GM12878 (cell line): ENCODE measurements around the gene TNFRSF11A. TPM values are rescaled to one million over a fixed set of nuclear protein-coding genes. Genes with fewer than 3 reads are reported as not detected.
A peak's percentile ranks its signal among the peaks of the same experiment; 100 is the strongest.

Source experiments
- ATAC-seq: fragments of 200-7000 bp; cut with Tn5 transposase; 3 replicates; pipeline ENCODE4 v1.9.1; 2020; ENCODE audit warnings: mild to moderate bottlenecking, moderate library complexity
- BruUV-seq: library from RNA; stranded (reverse); fragments of 400-500 nt; replicated peaks from 2 replicates; lab custom pipeline; 2021; lab: Mats Ljungman, UMichigan
- CTCF ChIA-PET: fragments of 300-600 bp; sonication (Branson Sonifier 250); formaldehyde crosslinking; extraction: SDS; loops from one replicate; lab custom pipeline; 2021; ENCODE audit warnings: inconsistent platforms; lab: Yijun Ruan, JAX
- POLR2A ChIA-PET: fragments of 350-600 bp; formaldehyde crosslinking; extraction: SDS; loops from one replicate; lab custom pipeline; 2021; ENCODE audit warnings: inconsistent platforms; lab: Charles Lee
- RAD21 ChIA-PET: fragments of 300-600 bp; sonication (Branson Sonifier 250); formaldehyde crosslinking; loops from one replicate; lab custom pipeline; 2023; ENCODE audit warnings: antibody characterized with exemption; ENCODE audit not compliant: unreplicated experiment; lab: Charles Lee
- SMC1A ChIA-PET: fragments of 300-600 bp; sonication (Branson Sonifier 250); formaldehyde crosslinking; loops from one replicate; lab custom pipeline; 2023; ENCODE audit not compliant: unreplicated experiment, uncharacterized antibody; lab: Charles Lee
- DNase-seq: peaks from one replicate; pipeline ENCODE4 v3.0.0-alpha.2; 2011; ENCODE audit warnings: low read depth, low spot score
- FAIRE-seq: peaks from 3 replicates; lab custom pipeline; 2011; peaks lifted over from hg19 to GRCh38; lab: Jason Lieb, UNC
- H2AFZ ChIP-seq: 2 replicates; pipeline ENCODE4 v1.6.0; 2011; ENCODE audit warnings: low read depth, low read length, control low read depth; ENCODE audit not compliant: control insufficient read depth
- H3K27ac ChIP-seq: 2 replicates; pipeline ENCODE4 v1.5.1; 2011; ENCODE audit warnings: control low read depth; ENCODE audit not compliant: control insufficient read depth, insufficient read depth
- H3K27me3 ChIP-seq, 2 experiments: replicated peaks in 1 of 2; 2 replicates each; pipeline versions ENCODE4 v1.6.0 to v1.6.1; 2011; ENCODE audit warnings: low read length in 1 of 2; ENCODE audit not compliant: control insufficient read depth in 2 of 2, insufficient read depth in 2 of 2
- H3K36me3 ChIP-seq, 2 experiments: 2 replicates each; pipeline ENCODE4 v1.5.1; 2011; ENCODE audit warnings: low read length in 1 of 2; ENCODE audit not compliant: control insufficient read depth in 2 of 2, insufficient read depth in 2 of 2
- H3K4me1 ChIP-seq: 2 replicates; pipeline ENCODE4 v1.6.1; 2011; ENCODE audit warnings: mild to moderate bottlenecking, low read length, moderate library complexity, mixed read lengths; ENCODE audit not compliant: control insufficient read depth, insufficient read depth
- H3K4me2 ChIP-seq: 2 replicates; pipeline ENCODE4 v1.6.0; 2011; ENCODE audit warnings: control low read depth; ENCODE audit not compliant: control insufficient read depth, insufficient read depth
- H3K4me3 ChIP-seq: fragments of 200-600 bp; sonication (generic); 2 replicates; pipeline ENCODE4 v1.5.1; 2016
- H3K79me2 ChIP-seq: 2 replicates; pipeline ENCODE4 v1.6.0; 2011; ENCODE audit warnings: low read length; ENCODE audit not compliant: control insufficient read depth, insufficient read depth
- H3K9ac ChIP-seq: 2 replicates; pipeline ENCODE4 v1.8.0; 2011; ENCODE audit warnings: low read length, control low read depth, mixed read lengths; ENCODE audit not compliant: control insufficient read depth, insufficient read depth
- H3K9me3 ChIP-seq: replicated peaks from 3 replicates; pipeline ENCODE4 v1.5.1; 2011; ENCODE audit warnings: mild to moderate bottlenecking, low read length; ENCODE audit not compliant: control insufficient read depth, insufficient read depth
- H4K20me1 ChIP-seq: 2 replicates; pipeline ENCODE4 v1.6.0; 2011; ENCODE audit not compliant: control insufficient read depth, insufficient read depth
- ATF7 ChIP-seq: fragments of 450-650 bp; IDR thresholded peaks from 2 replicates; pipeline ENCODE4 v1.6.1; 2016; ENCODE audit warnings: low read depth, mild to moderate bottlenecking
- CREB1 ChIP-seq: IDR thresholded peaks from 2 replicates; pipeline ENCODE4 v1.6.1; 2012; ENCODE audit warnings: low read depth, mild to moderate bottlenecking, inconsistent platforms
- JUNB ChIP-seq: IDR thresholded peaks from 2 replicates; pipeline ENCODE4 v1.6.1; 2016; ENCODE audit warnings: antibody characterized with exemption, mild to moderate bottlenecking
- MXI1 ChIP-seq: fragments of 150-350 bp; IDR thresholded peaks from 2 replicates; pipeline ENCODE4 v1.6.1; 2011; ENCODE audit warnings: low read depth, mild to moderate bottlenecking, inconsistent platforms, low read length, improper control_type of control experiment
- NFIC ChIP-seq: IDR thresholded peaks from 2 replicates; pipeline ENCODE4 v1.6.1; 2012; ENCODE audit warnings: low read depth, mild to moderate bottlenecking, inconsistent platforms, low read length, moderate library complexity
- POLR2A ChIP-seq: IDR thresholded peaks from 2 replicates; pipeline ENCODE4 v1.6.1; 2011; ENCODE audit warnings: low read depth, mild to moderate bottlenecking, low read length
- POLR2AphosphoS5 ChIP-seq: IDR thresholded peaks from 2 replicates; pipeline ENCODE4 v1.6.1; 2011; ENCODE audit warnings: mild to moderate bottlenecking, low read length, inconsistent platforms
- SMAD1 ChIP-seq: fragments of 450-650 bp; IDR thresholded peaks from 2 replicates; pipeline ENCODE4 v1.6.1; 2018; ENCODE audit warnings: mild to moderate bottlenecking, low read depth; ENCODE audit not compliant: partially characterized antibody
- WGBS: methylation state at CpG from one replicate; pipeline ENCODE4 v1.1.6; 2016; ENCODE audit warnings: low lambda C conversion rate; ENCODE audit not compliant: insufficient replicate concordance, insufficient coverage; ENCODE audit errors: missing lambda C conversion rate; 5-methylcytosine and 5-hydroxymethylcytosine counted together
- in situ Hi-C: fragments of 300-500 bp; cut with MboI; formaldehyde crosslinking; loops from 9 replicates; pipeline ENCODE4 v1.14.3; 2018; ENCODE audit warnings: mixed read lengths
- intact Hi-C: fragments of 100-400 bp; cut with micrococcal nuclease; formaldehyde crosslinking; loops from one replicate; pipeline ENCODE4 v1.14.2; 2022; ENCODE audit not compliant: unreplicated experiment
- polyA plus RNA-seq, 11 experiments: library from polyadenylated mRNA; depleted of rRNA in 4 of 11; unstranded in 6 of 11; stranded (reverse) in 5 of 11; fragments of >200 nt; fragmentation: Nextera tagmentation in 4 of 11; fragmentation: Illumina TruSeq in 1 of 11; extraction: Ambion mirVana in 4 of 11; extraction: Trizol in 1 of 11; gene quantifications; 1 replicate in 1 of 11; 2 replicates in 10 of 11; pipeline versions ENCODE4 v1.2.1 to v1.2.3, GENCODE V29; 2011 to 2016; ENCODE audit warnings: inconsistent platforms in 2 of 11, missing spikeins in 2 of 11, low read depth in 1 of 11
- total RNA-seq, 4 experiments: library from RNA; depleted of rRNA in 3 of 4; stranded (reverse); fragments of >200 nt in 3 of 4; fragmentation: Illumina TruSeq in 1 of 4; extraction: Trizol in 1 of 4; gene quantifications; 2 replicates each; pipeline versions ENCODE4 v1.2.1 to v1.2.3, GENCODE V29; 2013 to 2021
- TF ChIP-seq, protein P1 (sequence below): fragments of 450-650 bp; IDR thresholded peaks from 2 replicates; pipeline ENCODE4 v1.6.1; 2016; ENCODE audit warnings: mild to moderate bottlenecking

The TNFRSF11A gene
- total and polyA plus RNA-seq, 10 of the 15 experiments (the other 5 are each of a cell fraction or from before 2014, with no cell fraction given) = 0.07 to 4.0 (median 0.23) TPM

DNA sequence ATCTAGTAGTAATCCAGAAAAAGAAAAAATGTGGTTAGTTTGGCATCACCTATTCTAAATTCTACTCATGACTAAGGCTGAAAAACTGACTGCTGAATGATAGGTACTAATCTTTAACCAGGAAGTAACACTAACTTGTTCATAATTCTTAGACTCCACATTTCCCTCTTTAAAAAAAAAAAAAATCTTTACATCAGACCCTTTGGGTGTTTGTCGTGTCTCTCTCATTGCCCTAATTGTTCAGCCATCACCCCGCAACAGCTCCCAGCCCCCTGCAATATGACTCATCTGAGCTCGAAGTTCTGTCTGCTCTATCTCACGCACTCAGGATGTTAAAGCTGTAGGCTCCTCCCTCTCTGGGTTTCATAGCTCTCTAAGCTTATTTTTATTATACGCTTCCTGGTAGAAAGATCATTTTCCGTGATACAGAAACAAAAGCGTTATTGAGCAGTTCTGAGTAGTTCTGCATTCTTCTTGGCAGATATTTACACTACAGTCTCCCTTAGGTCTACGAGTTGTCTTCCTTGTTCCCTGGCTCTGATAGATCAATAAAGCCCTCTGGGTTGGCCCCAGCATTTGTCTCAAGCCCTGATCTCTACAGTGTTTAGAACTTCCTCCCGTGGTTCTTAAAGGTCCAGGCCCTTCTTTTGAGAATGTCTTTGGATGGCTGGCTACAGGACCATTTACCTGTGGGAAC, 95.6 kb downstream of the TNFRSF11A start:
- peak; percentile 91 for ATAC-seq
- Histone ChIP-seq H2AFZ (peak overlapping the region; percentile 90), H4K20me1 (no peaks in the 10 kb centered on the region), H3K4me3 (no peak overlapping the region), H3K9ac (peak overlapping the region; percentile 8; the same call in 1 of the 2 replicates), H3K4me2 (peak overlapping the region; percentile 76), H3K27ac (peak overlapping the region; percentile 56), H3K27me3 (no peaks in the 10 kb centered on the region), H3K9me3 (no peaks in the 10 kb centered on the region; the same call in 1 of the 3 replicates), H3K79me2 (no peaks in the 10 kb centered on the region), H3K4me1 (peaks cover 10% of the 10 kb centered on the region), H3K36me3 (no peaks in the 10 kb centered on the region)
- DNase-seq = peak; percentile 62
- no peak for FAIRE-seq
- ChIA-PET SMC1A (interaction anchor here (0.6 to 2.5 kb wide), 24 partner anchors 8 to 543 kb away, joined by 3 to 10 read pairs (median 4); partner anchors contain the start of genes PIGN and RELCH), RAD21 (interaction anchor here (0.7 to 2.2 kb wide), 9 partner anchors 48 to 238 kb away, joined by 3 to 7 read pairs (median 4); partner anchors contain the start of genes PIGN, RELCH and TNFRSF11A), CTCF (interaction anchor here (0.6 to 2.8 kb wide), 21 partner anchors 9 to 756 kb away, joined by 3 to 19 read pairs (median 3); partner anchors contain the start of genes PIGN and RELCH), POLR2A (interaction anchor here (0.7 to 1.5 kb wide), 3 partner anchors 12 to 88 kb away, joined by 3 to 4 read pairs (median 3); no protein-coding TSS in a partner anchor)
- 10% methylated on average over 9 of the region's 9 CpGs for WGBS
- intact Hi-C loops = no loop called here
- no peak for TF ChIP-seq SMAD1
- peak; percentile 33; the same call in 1 of the 2 replicates for TF ChIP-seq JUNB
- TF ChIP-seq POLR2AphosphoS5 = peak; percentile 39; the same call in 1 of the 2 replicates
- TF ChIP-seq POLR2A = peak; percentile 38; the same call in 1 of the 2 replicates
- TF ChIP-seq MXI1 = no peak
- TF ChIP-seq CREB1 = no peak
- TF ChIP-seq, protein P1, sequence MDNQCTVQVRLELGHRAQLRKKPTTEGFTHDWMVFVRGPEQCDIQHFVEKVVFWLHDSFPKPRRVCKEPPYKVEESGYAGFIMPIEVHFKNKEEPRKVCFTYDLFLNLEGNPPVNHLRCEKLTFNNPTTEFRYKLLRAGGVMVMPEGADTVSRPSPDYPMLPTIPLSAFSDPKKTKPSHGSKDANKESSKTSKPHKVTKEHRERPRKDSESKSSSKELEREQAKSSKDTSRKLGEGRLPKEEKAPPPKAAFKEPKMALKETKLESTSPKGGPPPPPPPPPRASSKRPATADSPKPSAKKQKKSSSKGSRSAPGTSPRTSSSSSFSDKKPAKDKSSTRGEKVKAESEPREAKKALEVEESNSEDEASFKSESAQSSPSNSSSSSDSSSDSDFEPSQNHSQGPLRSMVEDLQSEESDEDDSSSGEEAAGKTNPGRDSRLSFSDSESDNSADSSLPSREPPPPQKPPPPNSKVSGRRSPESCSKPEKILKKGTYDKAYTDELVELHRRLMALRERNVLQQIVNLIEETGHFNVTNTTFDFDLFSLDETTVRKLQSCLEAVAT = 0 out of 2 replicates have a peak, but pooled peaks have one; percentile 27
- TF ChIP-seq NFIC = peak; percentile 20; the same call in 1 of the 2 replicates
- peak; percentile 57; the same call in 1 of the 2 replicates for TF ChIP-seq ATF7
- BruUV-seq = no TSS peak
- in situ Hi-C loops = no loop called here
